HG03469 (cell line): ENCODE measurements around the gene ZEB2.

Experiments
- ATAC-seq: cut with Tn5 transposase; IDR thresholded peaks from one replicate; pipeline ENCODE4 v1.9.1; 2021; ENCODE audit warnings: mild to moderate bottlenecking, moderate library complexity, moderate number of reproducible peaks; ENCODE audit not compliant: unreplicated experiment

Gene ZEB2

DNA sequence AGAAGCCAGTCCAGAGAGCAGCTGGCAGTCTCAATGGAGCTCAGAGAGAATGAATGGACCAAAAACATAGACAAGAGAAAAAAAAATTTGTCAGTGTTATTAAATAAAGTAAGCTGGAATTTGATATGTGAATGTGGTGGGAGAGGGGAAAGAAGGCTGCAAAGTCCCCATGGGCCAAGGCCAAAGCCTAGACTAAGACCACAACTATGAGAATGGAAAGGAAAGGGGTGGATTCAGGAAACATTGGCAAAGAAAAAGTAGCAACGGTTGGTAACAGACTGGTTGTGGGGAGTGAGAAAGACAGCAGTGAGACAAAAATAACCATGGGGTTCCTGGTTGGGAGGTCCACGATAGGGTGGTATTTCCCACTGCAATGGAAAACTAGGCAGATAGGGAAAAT is 47.0 kb downstream of the ZEB2 start:
- no peak for ATAC-seq

DNA sequence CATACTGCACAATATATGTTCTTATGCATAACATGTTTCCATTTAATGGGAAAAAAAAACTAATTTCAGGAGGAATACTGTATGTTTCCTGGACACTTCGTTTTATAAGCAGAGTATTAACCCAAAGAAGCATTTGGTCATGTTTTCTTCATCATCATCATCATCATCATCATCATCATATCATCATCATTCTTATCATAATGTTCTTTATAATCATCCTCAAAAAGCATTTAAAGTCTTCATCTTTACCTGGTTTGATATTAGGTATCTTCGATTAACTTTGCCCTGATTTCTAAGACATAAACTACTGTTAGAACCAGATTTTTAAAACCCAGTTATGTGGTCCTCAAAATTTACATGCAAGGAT is 47.9 kb downstream of the ZEB2 start:
- no peak for ATAC-seq

DNA sequence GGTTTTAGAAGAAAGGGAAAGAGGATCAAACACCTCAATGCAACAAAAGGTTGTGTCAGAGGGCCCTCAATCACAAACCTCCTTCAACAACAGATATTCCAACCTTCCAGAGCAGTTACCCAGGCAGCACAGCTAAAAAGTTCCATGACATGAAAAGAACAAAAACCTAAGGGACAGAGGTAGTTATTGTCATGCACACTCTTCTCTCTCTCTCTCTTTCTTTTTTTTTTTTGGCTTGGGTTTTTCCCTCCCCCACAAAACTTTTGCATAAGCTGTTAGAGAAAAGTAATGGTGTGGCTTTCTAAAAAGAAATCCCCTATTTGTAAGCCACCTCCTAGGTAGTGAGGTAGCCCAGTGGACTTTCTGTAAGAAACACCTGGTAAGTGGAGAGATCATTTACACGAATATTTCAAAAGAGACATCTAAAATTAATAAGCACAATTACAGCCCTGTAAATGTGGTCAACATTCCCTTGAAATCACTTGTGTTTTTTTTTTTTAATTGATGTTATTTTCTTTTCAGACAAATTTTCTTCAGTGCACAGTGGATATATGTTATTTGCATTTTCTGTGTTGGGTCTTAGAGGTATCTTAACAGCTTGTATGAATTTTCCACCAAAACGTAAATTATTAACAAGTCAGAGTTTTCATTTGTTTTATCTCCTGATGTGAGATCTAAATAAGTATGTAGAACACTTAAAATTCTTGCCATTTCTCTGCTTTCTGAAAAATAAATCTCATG is 48.4 kb downstream of the ZEB2 start:
- ATAC-seq = peak; percentile 55

DNA sequence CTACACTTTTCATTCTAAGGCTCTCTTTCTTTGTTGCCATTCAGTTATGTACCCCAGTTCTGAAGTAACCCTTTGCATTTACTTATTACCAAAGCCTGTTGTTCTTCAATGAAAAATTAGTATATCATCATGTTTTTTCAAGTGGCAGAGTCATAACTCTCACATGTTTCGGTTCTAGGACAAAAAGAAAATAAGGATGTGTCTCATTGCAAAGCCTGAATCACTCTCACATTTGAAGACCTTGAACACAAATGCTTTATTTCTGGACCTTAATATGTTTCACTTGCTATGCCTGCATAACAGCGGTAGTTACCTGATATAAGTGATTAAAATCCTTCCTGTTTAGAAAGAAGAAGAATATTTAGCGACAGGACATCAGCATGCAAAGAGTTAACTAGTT is 49.1 kb downstream of the ZEB2 start:
- no peak for ATAC-seq

DNA sequence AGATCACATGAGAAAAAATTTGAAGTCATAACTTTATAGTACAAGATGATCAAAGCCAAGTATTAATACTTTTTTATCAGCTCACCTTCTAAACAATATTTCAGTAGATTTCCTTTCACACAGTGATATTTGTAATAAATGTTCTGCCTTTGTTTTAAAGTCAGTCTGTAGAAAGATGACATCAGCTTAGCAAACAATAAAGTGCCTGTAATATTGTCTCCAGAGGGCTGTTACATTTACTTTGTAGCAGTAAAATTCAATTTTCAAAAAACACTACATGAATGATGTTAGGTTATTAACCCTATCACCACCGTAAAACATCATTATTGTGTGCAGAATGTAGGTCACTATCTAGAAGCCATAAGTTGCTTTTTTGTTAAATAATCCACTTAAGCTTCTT is 49.6 kb downstream of the ZEB2 start:
- ATAC-seq = no peak

DNA sequence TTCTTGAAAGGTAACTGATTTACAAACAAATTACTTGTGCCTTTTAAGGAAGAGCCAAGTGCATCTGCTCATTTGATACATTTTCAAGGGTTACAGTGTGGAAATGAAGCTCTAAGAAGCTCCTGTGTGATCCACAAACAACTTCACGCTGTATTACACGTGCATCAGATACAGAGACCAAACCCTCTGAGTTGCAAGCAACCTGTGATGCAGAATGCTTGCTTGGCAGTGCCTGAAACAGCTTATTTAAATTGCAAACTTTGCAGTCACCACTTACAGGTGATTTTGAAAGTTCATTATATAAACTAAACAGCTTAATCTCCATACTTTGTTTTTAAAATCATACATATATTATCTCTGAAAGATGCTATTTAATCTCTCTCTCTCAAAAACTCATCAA is 50.1 kb downstream of the ZEB2 start:
- ATAC-seq = no peak

DNA sequence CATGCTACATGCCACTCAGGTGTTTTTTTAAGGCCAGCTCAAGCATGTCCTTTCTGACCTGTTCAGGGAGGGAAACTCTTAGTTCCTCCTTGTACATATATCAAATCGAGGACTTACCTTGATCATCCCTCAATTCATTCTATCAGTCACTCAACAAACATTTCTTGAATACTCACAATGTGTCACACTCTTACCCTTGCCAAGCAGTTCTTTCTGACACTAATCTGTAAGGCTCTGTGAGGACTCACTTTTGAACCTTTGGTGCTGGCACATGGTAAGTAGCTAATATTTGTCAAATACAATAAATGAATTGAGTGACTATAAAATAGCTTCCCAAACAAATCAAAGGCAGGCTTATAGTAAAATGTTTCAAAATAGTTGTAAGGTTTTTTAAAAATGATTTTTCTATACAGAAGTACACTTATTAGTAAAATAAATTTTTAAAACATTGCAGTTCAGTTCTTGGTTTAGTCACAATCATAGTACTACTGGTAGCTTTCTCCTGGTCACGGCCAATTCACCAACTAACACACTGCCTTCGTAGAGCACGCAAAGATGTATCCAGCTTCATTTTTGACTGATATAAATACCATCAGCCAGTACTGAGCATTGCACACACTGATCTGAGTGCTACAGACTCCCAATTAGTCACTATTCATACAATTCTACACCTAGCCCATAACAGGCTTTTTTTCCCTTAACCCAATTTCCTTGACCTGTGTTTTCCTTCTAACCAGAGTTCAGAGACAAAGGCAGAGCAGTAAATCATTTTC is 50.9 kb downstream of the ZEB2 start:
- ATAC-seq = no peak

DNA sequence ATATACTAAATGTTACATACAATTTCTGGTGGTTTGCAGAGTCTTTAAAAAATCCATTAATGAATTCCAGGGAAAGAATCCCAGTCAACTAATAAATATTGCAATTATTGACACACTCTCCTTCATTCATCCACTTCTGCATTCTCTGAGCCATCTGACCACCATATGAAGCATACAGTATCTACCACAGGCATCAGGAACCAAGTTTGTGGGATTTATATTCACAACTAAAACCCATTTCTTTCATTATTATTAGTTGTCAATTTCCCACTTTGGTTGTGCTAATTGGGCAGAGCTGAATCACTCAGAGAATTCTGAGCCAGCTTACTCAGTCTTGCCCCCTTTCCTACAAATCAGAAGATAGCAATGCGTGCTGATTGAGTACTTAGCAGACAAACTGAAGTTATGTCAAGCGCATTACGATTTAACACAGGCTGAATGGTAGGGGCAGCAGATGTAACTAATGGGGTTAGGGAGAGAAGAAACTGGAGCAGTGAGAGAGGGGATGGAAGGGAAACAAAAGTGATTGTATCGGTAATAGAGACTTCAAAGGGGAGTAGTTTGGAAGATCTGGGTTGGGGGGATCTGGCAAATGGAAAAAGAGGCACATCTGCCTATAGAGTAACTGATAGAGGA is 52.3 kb downstream of the ZEB2 start:
- ATAC-seq = no peak

DNA sequence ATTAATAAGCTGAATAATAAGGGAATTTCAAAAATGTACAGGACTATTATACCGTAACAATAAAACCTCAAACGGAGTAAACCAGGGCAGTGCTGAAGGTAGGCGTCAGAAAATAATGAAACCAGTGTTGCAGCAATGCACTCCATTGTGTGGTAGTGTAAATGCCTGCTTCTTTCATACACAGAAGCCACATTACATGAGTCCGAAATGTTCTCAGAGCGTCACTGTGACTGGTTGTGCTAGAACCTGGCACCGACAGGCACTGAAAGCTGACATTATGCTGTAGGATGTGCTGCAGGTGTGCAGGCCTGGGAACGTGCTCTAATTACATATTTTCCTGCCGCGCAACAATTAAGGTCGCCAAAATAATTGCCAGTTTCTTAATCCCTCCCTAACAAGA is 53.3 kb downstream of the ZEB2 start:
- ATAC-seq = no peak

DNA sequence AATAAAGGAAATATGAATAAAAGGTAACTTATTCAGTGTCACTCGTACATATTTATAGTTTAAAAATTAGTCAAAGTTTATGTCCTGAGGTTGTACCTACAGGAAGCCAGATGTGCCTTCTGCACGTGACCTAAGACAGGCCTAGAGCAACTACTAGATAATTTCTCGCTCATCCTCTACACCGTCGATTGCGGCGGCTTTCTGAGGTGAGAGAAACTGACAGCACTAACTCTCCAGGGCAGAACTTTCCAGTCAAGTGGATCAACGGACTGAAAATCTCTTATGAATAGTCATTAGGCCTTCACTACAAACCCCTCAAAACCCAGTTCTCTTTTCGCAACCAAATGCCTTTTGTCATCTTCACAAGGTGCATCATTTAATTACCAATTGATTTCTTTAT is 54.2 kb downstream of the ZEB2 start:
- ATAC-seq = no peak

DNA sequence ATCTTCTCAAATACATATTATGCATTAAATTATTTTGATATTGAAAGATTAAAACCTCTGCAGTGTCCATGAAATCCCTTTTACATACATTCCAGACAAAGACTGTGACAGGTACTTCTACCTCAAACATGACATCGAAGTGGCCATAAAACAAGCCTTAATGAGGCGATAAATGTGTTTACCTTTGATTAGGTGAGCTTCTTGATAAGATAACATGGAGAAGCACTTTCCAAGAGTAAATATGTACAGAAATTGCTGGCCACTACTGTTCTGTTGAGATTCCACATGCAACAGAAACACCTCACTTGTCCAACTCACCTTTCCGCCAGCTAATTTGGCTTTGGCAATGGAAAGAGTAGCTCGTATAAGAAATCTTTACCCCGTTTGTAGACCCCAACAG is 55.2 kb downstream of the ZEB2 start:
- ATAC-seq = no peak

DNA sequence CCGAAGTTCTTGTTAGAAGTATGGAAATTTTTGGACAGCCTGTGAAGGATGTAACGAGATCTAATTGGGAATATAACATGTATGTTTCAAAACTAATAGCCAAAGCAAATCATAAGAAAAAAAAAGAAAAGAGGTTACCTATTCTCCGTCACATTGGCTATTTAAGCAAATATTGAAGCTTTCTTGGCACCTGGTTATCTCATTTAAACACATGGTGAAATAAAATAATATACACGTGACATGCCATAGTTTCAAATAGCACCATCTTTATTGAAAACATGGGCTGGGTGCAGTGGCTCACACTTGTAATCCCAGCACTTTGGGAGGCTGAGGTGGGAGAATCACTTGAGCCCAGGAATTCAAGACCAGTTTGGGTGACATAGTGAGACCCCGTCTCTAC is 56.7 kb downstream of the ZEB2 start:
- no peak for ATAC-seq

DNA sequence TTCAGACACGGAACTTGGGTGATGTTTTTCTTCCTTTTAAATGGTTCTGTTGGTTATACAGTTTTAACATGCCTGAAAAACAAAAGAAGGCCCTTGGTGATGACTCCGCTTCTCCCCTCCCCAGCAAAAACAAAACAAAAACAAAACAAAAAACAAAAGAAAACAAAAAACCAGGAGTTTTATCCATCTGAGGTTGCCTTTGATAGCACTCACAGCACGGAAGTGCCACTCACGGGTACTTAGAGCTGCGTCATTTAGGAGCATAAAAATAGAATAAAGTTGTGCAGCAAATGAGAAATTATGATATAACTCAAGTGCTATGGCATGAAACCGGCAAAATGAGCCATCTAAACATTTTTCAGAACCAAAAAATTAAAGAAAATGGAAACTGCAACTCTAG is 57.7 kb downstream of the ZEB2 start:
- ATAC-seq = no peak

DNA sequence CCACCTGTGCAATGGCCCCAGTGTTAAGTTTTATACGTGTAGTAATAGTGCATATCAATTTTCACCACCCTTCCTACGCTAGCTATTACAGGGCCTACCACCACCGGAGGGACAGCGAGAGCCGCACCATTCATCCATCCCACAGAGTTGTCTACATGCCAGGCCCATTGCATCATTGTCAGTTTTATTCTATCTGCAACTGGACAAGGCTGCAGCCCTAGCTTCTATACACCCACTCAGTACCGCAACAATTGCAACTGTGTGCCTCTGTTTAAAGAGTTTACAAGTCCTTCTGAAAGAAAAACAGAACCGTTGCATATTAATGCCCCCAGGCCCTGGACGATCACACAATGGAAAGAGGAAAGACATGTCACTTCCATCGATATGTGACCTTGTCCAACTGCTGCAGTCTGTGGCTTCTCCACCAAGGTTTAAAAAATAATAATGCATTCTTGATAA is 58.6 kb downstream of the ZEB2 start:
- ATAC-seq = no peak

DNA sequence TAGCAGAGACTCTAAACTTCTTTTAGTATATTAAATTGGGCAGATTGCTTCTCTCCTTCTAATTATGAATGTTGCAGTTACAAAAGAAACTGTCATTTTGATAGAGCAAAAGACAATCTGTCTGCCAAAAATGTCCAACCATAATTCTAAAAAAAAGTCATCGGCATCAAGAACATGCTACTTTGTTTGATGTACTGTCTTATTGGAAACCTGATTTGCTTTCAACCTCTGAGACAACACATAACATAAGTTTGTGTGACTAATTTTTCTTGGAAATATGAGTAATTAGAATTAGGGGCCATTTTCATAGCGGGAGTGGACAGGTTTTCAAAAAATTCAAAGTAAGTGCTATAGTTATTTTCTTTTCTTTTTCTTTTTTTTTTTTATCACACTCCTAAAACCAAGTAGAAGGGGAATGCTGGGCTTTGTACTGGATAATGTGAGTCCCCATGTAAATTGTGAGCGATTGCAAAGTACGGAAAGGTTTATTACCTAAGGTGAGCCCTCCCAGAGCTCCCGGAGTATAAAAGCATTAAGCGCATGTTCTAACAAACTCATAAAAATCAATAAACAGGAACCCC is 59.1 kb downstream of the ZEB2 start:
- ATAC-seq = no peak

DNA sequence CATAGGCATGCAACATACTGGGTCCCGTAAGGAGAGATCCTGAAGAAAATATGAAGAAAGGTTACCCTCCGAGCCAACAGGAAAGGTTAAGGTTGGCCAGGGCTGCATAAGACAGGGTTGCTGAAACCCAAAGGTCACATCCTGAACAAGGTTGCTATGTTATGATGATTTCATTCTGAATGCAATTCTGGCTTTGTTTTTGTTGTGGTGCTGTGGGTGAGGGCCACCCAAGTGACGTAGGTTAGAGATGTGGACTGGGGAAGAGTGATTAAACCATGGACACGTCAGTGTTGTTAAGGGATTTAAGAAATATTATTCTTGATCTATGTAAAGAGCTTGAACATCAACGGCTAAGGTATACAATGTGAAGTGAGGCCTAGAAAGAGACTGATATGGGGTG is 60.0 kb downstream of the ZEB2 start:
- no peak for ATAC-seq

DNA sequence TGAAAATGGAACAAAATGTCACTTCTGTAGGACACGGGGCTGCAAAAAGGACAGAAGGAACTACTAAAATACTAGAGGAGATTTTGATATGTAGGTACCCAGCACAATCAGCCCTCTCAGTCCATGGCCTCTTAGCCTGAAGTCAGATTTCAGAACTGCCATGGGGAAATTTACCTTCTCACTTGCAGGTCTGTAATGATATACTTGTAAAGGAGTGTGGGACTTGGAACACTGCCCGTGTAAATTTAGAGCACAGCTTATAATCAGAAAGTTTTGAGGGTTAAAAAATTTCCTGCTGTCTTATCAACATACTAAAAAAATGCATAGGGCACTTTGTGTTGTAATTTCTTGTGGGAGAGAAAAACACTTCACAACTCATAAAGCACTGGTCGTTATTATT is 60.6 kb downstream of the ZEB2 start:
- ATAC-seq = no peak

DNA sequence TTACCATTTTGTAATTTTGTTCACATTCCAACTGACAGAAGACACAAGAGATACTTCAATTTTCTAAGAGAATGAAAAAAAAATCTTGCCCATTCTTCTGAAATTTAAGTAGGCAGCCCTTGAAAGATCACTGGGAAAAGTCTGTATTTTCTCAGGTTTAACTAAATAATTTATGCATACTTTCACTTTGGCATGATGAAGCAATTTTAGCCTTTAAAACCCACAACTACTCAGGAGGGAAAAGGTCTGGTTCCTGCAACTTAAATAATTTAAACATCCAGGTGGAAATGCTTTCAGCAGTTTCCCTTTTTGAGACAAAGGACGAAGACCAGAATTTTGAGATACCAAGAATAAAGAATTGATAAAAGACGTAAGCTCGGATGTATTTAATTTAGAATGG is 61.4 kb downstream of the ZEB2 start:
- ATAC-seq = no peak

DNA sequence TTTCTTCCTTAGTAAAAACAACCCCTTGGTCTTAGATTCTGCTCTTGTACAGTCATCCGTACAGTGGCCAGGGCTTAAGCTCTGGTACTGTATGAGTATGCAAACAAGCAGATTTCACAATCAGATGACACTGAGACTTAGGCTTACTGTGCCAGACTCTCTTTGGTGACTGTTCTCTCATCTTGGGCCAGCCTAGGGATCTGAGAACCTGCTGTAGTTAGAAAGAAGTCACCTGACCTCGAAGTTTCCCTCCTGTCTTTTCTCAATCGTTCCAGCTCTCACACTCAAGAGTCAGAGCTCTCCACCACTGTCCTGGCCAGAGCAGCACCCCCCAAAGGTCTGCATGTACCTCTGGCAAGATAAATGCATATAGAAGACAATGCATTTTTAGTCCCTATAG is 63.2 kb downstream of the ZEB2 start:
- peak; percentile 52 for ATAC-seq

DNA sequence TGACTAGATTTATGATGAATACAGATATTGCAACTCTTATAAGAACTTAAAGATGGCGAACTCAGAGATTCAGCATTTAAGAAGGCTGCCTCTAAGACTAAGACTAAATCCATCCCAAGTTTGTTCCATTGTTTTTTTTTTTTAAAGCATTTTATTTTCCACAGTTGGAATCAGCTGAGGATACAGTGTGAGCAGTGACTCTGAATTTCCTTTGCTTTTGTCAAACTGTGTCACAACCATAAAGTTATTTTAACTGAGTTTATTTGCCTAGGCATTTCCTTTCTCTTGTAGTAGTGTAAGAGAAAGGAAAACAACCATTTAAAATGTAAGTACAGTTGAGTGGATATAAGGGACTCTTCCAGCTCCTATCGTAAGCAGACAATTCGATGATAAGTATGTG is 63.9 kb downstream of the ZEB2 start:
- ATAC-seq = no peak

DNA sequence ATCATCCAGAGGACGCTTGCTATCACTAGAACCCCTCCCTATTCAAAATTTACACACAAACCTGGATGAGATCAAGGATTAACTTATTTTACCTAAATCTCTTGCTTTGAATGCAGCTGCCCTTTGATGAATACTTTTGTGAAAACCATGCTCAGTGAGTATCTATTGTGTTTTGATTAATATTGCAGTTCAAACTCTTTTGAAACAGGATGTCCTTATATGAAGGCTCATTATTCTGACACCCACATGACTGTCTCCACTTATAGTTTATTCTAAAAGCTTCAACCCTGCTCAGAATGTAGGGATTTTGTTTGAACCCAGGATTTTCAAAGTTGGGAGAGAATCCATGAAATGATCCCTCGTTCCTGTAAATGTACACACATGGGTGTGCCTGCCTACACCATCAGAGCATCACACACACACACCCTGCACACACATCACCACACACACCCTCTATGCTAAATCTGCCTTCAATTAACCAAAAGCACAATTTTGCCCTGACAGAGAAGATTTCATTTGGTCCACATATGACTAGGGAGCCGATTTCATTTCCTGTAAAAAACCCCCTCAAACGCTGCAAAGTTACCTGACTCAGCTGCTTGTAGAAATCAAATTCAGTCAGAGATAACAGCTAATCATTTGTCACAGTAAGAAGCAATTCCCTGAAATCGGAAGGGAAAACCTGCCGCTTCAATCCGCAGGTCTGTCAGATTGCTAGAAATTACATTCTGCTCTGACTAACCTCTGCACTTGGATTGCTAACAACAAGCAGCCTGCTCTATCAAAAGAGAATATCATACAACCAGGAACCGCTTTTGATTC is 65.2 kb downstream of the ZEB2 start:
- no peak for ATAC-seq
